IPS-18a (cell line): Measurements from ENCODE around the gene CHKB.

Source experiments
- H3K27ac ChIP-seq: one replicate; pipeline ENCODE4 v1.5.1; 2013; ENCODE audit warnings: low read length
- H3K27me3 ChIP-seq: one replicate; pipeline ENCODE4 v1.6.1; 2013; ENCODE audit warnings: mild to moderate bottlenecking, low read length; ENCODE audit not compliant: control insufficient read depth, insufficient read depth
- H3K36me3 ChIP-seq: one replicate; pipeline ENCODE4 v1.6.1; 2013; ENCODE audit warnings: low read depth, low read length; ENCODE audit not compliant: control insufficient read depth
- H3K4me1 ChIP-seq: one replicate; pipeline ENCODE4 v1.6.1; 2013; ENCODE audit warnings: low read depth, low read length; ENCODE audit not compliant: control insufficient read depth
- H3K4me3 ChIP-seq: one replicate; pipeline ENCODE4 v1.5.1; 2013; ENCODE audit warnings: low read length
- H3K9ac ChIP-seq: one replicate; pipeline ENCODE4 v1.6.1; 2013; ENCODE audit warnings: mild to moderate bottlenecking, low read length, moderate library complexity
- H3K9me3 ChIP-seq: one replicate; pipeline ENCODE4 v1.6.1; 2013; ENCODE audit warnings: low read depth, low read length; ENCODE audit not compliant: control insufficient read depth

Gene CHKB

DNA sequence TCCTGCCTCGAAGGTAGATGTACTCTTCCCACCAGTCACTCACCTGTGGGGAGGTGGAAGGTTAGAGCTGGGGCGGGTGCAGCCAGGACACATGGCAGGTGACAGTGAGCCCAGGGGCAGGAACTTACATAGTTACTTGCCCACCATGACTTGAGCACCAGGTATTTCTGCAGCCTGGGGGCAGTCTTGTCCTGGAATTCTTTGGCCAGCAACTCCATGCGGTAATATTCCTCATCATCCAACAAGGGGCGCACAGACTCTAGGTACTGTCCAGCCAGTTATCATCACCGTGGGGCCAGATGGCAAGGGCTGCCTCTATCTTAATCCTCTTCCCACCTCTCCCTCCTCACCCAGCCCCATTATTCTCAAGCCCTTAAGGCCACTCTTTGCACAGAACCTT lies 6.6 kb downstream of the CHKB start:
- H3K36me3 ChIP-seq: peaks cover 24% of the 10 kb centered on the region
- H3K4me1 ChIP-seq: no peaks in the 10 kb centered on the region
- no peaks in the 10 kb centered on the region for H3K27me3 ChIP-seq
- H3K27ac ChIP-seq: no peak overlapping the region
- H3K9ac ChIP-seq: no peak overlapping the region
- H3K4me3 ChIP-seq: no peak overlapping the region
- no peaks in the 10 kb centered on the region for H3K9me3 ChIP-seq

GRCh38 chr22:50575426-50575941 lies 7.2 kb downstream of the CHKB start:
- peaks cover 29% of the 10 kb centered on the region for H3K36me3 ChIP-seq

DNA sequence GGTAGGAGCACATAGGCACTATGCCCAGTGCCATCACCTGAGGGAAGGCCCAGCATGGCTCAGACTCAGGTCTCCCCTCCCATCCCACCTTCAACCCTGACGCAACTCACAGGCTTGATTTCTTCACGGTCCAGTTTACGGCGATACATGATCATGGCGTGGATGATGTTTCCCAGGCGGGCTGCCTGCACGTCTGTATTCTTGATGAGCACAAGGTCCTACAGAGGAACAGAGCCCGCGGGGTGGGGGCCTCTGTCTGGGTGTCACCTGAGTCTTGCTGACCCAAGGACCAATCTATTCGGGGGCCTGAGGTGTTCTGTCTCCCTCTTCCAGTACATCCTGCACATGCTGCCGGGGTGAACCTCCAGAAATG lies 8.3 kb downstream of the CHKB start:
- H3K27ac ChIP-seq: no peak overlapping the region
- H3K4me1 ChIP-seq: no peaks in the 10 kb centered on the region
- H3K9me3 ChIP-seq: no peaks in the 10 kb centered on the region
- H3K27me3 ChIP-seq: no peaks in the 10 kb centered on the region
- H3K9ac ChIP-seq: no peak overlapping the region
- no peak overlapping the region for H3K4me3 ChIP-seq
- peaks cover 36% of the 10 kb centered on the region for H3K36me3 ChIP-seq

More at GRCh38 chr22:50575426-50575941, 7.2 kb downstream of the CHKB start:
- no peak overlapping the region for H3K27ac ChIP-seq
- H3K4me3 ChIP-seq: no peak overlapping the region
- no peaks in the 10 kb centered on the region for H3K9me3 ChIP-seq
- H3K4me1 ChIP-seq: no peaks in the 10 kb centered on the region
- H3K9ac ChIP-seq: no peak overlapping the region
- H3K27me3 ChIP-seq: no peaks in the 10 kb centered on the region

DNA sequence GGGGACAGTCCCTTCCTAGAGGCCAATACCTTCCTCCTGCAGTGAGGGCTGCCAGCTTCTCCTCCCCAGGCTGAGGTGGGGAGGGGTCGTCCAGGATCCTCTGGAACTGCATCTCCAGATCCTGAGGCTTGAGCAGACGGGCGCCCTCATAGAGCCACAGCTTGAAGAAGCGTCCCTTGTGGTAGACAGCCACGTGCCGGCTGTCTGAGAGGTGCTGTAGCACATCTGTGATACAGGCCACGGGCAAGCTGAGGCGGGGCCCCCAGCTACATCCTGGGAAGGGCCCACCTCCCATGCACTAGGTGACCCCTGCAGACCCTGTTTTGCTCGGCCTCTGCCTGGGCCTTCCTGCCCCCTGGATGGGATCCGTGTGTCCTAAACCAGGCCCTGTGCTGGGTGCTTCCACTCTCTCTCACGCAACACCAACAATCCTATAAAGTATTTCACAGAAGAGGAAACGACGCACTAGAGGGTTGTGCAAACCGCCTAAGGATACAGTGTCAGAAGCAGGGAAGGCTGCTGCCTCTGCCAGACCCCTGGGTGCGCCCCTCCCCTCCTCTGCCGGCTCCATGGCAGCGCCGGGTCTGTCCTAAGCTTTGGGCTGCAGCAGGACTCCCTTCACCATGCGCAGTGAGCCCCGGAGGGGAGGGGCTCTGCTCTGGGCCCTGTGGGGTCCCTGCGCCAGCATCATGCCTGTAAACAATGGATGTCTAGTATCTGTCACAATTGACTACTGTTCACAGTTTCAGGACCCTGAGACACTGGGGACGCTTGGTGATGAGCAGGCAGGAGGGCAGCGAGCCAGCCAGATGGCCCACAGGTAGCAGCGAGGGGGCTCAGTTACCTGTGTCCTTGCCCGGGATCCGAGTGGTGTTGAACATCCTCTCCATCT lies 8.9 kb downstream of the CHKB start:
- H3K9ac ChIP-seq: no peak overlapping the region
- H3K36me3 ChIP-seq: peaks cover 39% of the 10 kb centered on the region
- H3K27me3 ChIP-seq: no peaks in the 10 kb centered on the region
- no peak overlapping the region for H3K27ac ChIP-seq
- no peak overlapping the region for H3K4me3 ChIP-seq
- no peaks in the 10 kb centered on the region for H3K9me3 ChIP-seq
- H3K4me1 ChIP-seq: no peaks in the 10 kb centered on the region

DNA sequence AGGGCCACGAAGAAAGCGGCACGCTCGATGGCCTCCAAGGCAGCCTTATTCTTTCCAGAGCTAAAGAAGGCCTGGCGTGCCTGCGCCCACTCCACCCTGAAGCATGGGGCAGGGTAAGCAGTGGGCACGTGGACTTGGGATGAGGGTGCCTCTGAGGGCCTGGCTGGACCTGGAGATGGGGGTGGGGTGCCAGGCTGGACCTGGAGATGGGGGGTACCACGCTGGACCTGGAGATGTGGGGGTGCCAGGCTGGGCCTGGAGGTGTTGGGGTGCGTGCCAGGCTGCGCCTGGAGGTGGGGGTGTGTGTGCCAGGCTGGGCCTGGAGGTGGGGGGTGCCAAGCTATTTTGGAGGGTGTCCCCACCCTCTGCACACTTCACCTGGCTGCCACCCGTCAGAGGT lies 9.7 kb downstream of the CHKB start:
- no peaks in the 10 kb centered on the region for H3K27me3 ChIP-seq
- no peak overlapping the region for H3K9ac ChIP-seq
- H3K36me3 ChIP-seq: peaks cover 42% of the 10 kb centered on the region
- H3K4me1 ChIP-seq: no peaks in the 10 kb centered on the region
- H3K4me3 ChIP-seq: no peak overlapping the region
- H3K27ac ChIP-seq: no peak overlapping the region
- H3K9me3 ChIP-seq: no peaks in the 10 kb centered on the region

DNA sequence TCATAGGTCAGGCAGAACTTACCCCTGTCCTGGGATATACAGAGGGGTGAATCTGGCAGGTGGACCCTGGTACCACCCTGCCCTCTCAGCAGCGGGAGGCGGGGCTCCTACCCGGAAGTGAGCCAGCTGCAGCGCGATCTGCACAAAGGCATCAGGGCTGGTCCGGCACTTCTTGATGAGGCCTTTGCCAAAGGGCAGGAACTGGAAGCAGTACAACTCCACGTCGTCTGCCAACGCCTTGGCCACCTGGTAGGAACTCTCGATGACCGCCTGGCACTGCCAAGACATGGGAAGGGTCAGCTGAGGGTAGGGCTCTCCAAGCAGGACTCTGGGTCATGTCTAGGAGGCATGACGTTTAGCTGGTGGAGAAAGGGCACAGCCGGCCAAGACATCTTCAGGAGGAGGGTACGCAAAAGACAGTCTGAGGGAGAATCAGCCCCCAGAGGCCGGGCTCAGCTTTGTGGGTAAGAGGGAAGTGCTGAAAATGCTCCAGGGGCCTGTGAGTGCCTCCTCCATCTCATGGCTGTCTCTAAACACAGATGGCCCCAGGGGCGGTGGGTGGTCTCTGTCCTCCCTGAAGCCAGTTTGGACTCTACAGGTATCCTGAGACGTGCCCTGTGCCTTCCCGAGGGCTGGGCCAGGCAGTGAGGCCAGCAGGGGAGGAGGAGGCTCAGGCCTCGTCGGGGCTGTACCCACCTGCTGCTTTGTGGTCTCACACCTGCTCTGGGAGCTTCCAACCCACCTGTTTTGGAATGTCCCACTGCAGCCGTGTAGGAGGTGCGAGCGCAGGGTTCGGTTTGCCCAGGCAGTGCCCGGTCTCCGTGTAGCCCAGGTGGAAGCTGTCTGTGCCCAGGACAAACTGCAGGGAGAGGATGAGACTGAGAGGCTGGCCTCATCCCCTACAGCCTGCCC lies 11.1 kb downstream of the CHKB start:
- no peaks in the 10 kb centered on the region for H3K4me1 ChIP-seq
- H3K27me3 ChIP-seq: no peaks in the 10 kb centered on the region
- H3K4me3 ChIP-seq: no peak overlapping the region
- H3K9ac ChIP-seq: no peak overlapping the region
- H3K27ac ChIP-seq: no peak overlapping the region
- no peaks in the 10 kb centered on the region for H3K9me3 ChIP-seq
- H3K36me3 ChIP-seq: peaks cover 46% of the 10 kb centered on the region

DNA sequence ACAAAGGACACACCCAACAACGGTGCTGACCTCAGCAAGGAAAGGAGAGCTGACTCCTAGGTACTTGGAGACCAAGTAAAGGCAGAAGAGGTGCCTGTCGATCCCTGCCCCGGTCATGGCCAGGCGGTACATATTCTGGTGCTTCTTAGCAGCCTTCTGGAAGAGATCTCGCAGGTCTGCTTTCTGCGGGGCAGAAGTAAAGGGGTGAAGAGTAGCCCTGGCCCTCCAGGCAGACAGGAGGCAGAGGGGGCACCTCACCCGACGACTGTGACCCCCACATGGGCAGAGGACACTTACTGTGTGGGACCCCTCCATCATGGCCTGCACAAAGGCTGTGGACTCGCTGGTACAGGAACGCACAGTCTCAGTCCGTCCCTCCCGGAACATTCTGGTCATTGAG lies 11.8 kb downstream of the CHKB start:
- no peak overlapping the region for H3K9ac ChIP-seq
- no peak overlapping the region for H3K27ac ChIP-seq
- no peaks in the 10 kb centered on the region for H3K4me1 ChIP-seq
- H3K4me3 ChIP-seq: no peak overlapping the region
- H3K9me3 ChIP-seq: no peaks in the 10 kb centered on the region
- peaks cover 46% of the 10 kb centered on the region for H3K36me3 ChIP-seq
- no peaks in the 10 kb centered on the region for H3K27me3 ChIP-seq

GRCh38 chr22:50569896-50570535 lies 12.6 kb downstream of the CHKB start:
- Histone ChIP-seq H3K27me3 (no peaks in the 10 kb centered on the region), H3K4me1 (no peaks in the 10 kb centered on the region), H3K27ac (no peak overlapping the region), H3K4me3 (no peak overlapping the region), H3K9me3 (no peaks in the 10 kb centered on the region), H3K9ac (no peak overlapping the region), H3K36me3 (peaks cover 46% of the 10 kb centered on the region)

DNA sequence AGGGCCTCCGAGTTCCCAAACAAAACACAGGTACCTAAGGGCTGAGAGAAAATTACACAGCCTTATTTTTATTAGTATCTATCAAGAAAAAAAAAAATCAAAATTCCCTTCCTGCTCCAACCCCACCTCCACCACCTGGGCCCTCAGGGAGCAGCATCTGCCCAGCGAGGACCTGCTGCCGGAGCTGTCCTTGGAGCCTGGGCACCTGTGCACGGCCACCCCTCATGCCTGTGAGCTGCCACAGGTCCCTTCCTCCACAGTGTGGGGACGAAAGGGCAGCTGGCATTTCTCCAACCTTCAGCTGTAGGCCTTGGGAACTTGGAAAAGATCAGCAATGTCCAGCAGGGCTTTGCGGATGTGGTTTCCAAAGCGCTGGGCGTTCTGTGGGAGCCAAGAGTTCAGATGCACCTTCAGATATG lies 13.6 kb downstream of the CHKB start:
- Histone ChIP-seq H3K9ac (no peak overlapping the region), H3K4me3 (no peak overlapping the region), H3K4me1 (no peaks in the 10 kb centered on the region), H3K36me3 (peaks cover 44% of the 10 kb centered on the region), H3K27me3 (peaks cover 6% of the 10 kb centered on the region), H3K9me3 (no peaks in the 10 kb centered on the region), H3K27ac (no peak overlapping the region)

DNA sequence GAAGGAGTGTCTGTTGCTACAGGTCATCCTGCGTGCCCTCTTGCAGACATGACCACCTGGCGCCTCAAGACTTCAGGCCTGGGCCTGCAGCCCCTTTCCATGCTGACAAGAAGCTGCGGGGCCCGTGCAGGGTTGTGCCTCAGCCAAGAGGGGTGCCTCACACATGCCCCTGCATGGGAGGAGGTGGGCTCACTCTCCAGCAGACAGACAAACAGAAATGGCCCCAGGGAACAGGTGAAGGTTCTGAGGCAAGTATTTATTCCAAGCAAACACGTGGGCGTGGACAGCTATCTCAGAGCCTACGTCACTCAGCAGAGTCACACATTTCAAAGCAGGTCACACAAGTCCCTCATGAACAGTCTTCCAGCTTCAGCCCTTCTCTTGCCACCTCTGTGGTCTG lies 14.0 kb downstream of the CHKB start:
- Histone ChIP-seq H3K27me3 (peaks cover 10% of the 10 kb centered on the region), H3K27ac (no peak overlapping the region), H3K4me1 (no peaks in the 10 kb centered on the region), H3K4me3 (no peak overlapping the region), H3K36me3 (peaks cover 42% of the 10 kb centered on the region), H3K9me3 (no peaks in the 10 kb centered on the region), H3K9ac (no peak overlapping the region)

DNA sequence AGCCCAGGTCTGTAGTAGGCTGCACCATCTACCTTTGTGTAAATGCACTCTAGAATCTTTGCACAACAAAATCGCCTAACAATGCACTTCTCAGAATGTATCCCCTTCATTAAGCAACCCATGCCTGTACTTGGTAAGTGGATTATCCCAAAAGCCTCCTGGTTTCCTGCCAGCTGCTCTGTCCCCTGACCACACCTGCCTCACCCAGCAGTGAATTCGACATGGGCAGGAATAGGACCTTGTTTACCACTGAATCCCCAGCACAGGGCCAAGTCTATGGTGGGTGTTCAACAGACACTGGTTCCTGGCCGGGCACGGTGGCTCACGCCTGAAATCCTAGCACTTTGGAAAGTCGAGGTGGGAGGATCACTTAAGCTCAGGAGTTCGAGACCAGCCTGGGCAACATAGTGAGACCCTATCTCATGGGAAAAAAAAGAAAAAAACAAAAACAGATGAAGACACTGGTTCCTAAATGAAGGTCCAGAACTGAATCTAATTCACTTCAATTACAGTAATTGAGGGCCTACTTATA lies 14.9 kb downstream of the CHKB start:
- Histone ChIP-seq H3K9me3 (no peaks in the 10 kb centered on the region), H3K36me3 (peaks cover 42% of the 10 kb centered on the region), H3K9ac (no peak overlapping the region), H3K27me3 (peaks cover 16% of the 10 kb centered on the region), H3K27ac (no peak overlapping the region), H3K4me3 (no peak overlapping the region), H3K4me1 (no peaks in the 10 kb centered on the region)
